SK-N-SH (cell line): Measurements from ENCODE around the gene AHRR.

Experiments used
- CHD2 ChIP-seq: fragments of 150-350 bp; IDR thresholded peaks from 2 replicates; pipeline ENCODE4 v1.6.1; 2018; ENCODE audit warnings: low read length; ENCODE audit not compliant: partially characterized antibody
- CTCF ChIP-seq: fragments of 200-600 bp; sonication (generic); IDR thresholded peaks from 2 replicates; pipeline ENCODE4 v1.6.1; 2017; ENCODE audit warnings: antibody characterized with exemption, mild to moderate bottlenecking, moderate library complexity
- EP300 ChIP-seq, 2 experiments: IDR thresholded peaks; 2 replicates each; pipeline versions ENCODE4 v1.4.0 to v1.6.1; 2012; ENCODE audit warnings: borderline replicate concordance in 1 of 2, low read depth in 1 of 2, low read length in 1 of 2
- EZH2phosphoT487 ChIP-seq: fragments of 200-600 bp; sonication (generic); IDR thresholded peaks from 2 replicates; pipeline ENCODE4 v1.6.1; 2017; ENCODE audit warnings: low read depth, mixed run types, mild to moderate bottlenecking, antibody characterized with exemption, moderate library complexity, borderline replicate concordance
- FOSL2 ChIP-seq: IDR thresholded peaks from 2 replicates; pipeline ENCODE4 v1.4.0; 2012; ENCODE audit warnings: low read depth, mild to moderate bottlenecking, moderate library complexity, borderline replicate concordance
- JUND ChIP-seq: IDR thresholded peaks from 2 replicates; pipeline ENCODE4 v1.4.0; 2012
- POLR2AphosphoS5 ChIP-seq: IDR thresholded peaks from 2 replicates; pipeline ENCODE4 v1.6.1; 2012; ENCODE audit warnings: low read depth, low read length
- RFX5 ChIP-seq: IDR thresholded peaks from 2 replicates; pipeline ENCODE4 v1.6.1; 2012; ENCODE audit warnings: mild to moderate bottlenecking, improper control_type of control experiment, low read length
- TEAD4 ChIP-seq: IDR thresholded peaks from 2 replicates; pipeline ENCODE4 v1.4.0; 2012; ENCODE audit warnings: mild to moderate bottlenecking, borderline replicate concordance; ENCODE audit not compliant: insufficient read depth
- YY1 ChIP-seq: IDR thresholded peaks from 2 replicates; pipeline ENCODE4 v1.4.0; 2012; ENCODE audit warnings: low read depth, mild to moderate bottlenecking

GRCh38 chr5:425714-426113 lies 104.2 kb downstream of the AHRR start:
- TF ChIP-seq JUND (no peak), CHD2 (no peak), EZH2phosphoT487 (no peak), RFX5 (no peak), YY1 (no peak), POLR2AphosphoS5 (no peak), CTCF (peak; percentile 24), FOSL2 (no peak), EP300 (IDR thresholded peaks at IDR 0.05; ENCODE audit: borderline replicate concordance in 1 of 2, low read depth in 1 of 2, low read length in 1 of 2) (no peak), TEAD4 (no peak)
